Chondrocyte (in vitro differentiated cells): ENCODE measurements around the gene TAF4B. TPM values are rescaled to one million over a fixed set of nuclear protein-coding genes. Genes with fewer than 3 reads are reported as not detected.

Source experiments
- DNase-seq: peaks from one replicate; pipeline ENCODE4 v3.0.0; 2021; ENCODE audit warnings: mixed read lengths, low spot score
- H3K27ac Mint-ChIP-seq: one replicate; pipeline ENCODE4 v1.8.0; 2021; ENCODE audit warnings: mild to moderate bottlenecking, moderate library complexity, mixed read lengths; ENCODE audit not compliant: unreplicated experiment
- H3K27me3 Mint-ChIP-seq: 2 replicates; pipeline ENCODE4 v1.8.0; 2021; ENCODE audit warnings: low read depth, mixed read lengths
- H3K36me3 Mint-ChIP-seq: 2 replicates; pipeline ENCODE4 v1.8.0; 2021; ENCODE audit warnings: low read depth, mixed read lengths
- H3K4me1 Mint-ChIP-seq: 2 replicates; pipeline ENCODE4 v1.8.0; 2021; ENCODE audit warnings: low read depth, mild to moderate bottlenecking, mixed read lengths
- H3K4me3 Mint-ChIP-seq: one replicate; pipeline ENCODE4 v1.8.0; 2021; ENCODE audit warnings: mild to moderate bottlenecking, moderate library complexity, mixed read lengths; ENCODE audit not compliant: unreplicated experiment
- H3K9me3 Mint-ChIP-seq: 2 replicates; pipeline ENCODE4 v1.8.0; 2021; ENCODE audit warnings: low read depth, mixed read lengths
- total RNA-seq: library from RNA; stranded (reverse); gene quantifications from 3 replicates; pipeline ENCODE4 v1.2.1, GENCODE V29; 2021
- TF ChIP-seq, protein P1 (sequence below): fragments of 200-600 bp; sonication (generic); IDR thresholded peaks from 2 replicates; pipeline ENCODE4 v1.5.0; 2021; ENCODE audit warnings: antibody characterized with exemption, mild to moderate bottlenecking, moderate library complexity

TAF4B gene
- total RNA-seq, 1 donor from 2014 or later: 2.2 TPM

- TF ChIP-seq, protein P1, sequence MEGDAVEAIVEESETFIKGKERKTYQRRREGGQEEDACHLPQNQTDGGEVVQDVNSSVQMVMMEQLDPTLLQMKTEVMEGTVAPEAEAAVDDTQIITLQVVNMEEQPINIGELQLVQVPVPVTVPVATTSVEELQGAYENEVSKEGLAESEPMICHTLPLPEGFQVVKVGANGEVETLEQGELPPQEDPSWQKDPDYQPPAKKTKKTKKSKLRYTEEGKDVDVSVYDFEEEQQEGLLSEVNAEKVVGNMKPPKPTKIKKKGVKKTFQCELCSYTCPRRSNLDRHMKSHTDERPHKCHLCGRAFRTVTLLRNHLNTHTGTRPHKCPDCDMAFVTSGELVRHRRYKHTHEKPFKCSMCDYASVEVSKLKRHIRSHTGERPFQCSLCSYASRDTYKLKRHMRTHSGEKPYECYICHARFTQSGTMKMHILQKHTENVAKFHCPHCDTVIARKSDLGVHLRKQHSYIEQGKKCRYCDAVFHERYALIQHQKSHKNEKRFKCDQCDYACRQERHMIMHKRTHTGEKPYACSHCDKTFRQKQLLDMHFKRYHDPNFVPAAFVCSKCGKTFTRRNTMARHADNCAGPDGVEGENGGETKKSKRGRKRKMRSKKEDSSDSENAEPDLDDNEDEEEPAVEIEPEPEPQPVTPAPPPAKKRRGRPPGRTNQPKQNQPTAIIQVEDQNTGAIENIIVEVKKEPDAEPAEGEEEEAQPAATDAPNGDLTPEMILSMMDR: no peak
- H3K36me3 Mint-ChIP-seq: peaks cover under 1% of the 10 kb centered on the region
- H3K27ac Mint-ChIP-seq: no peak overlapping the region
- peaks cover under 1% of the 10 kb centered on the region for H3K9me3 Mint-ChIP-seq
- H3K4me3 Mint-ChIP-seq: no peak overlapping the region
- no peak for DNase-seq
- H3K27me3 Mint-ChIP-seq: no peaks in the 10 kb centered on the region
- H3K4me1 Mint-ChIP-seq: no peaks in the 10 kb centered on the region
Observed at GRCh38 chr18:26317398-26317797, 91.2 kb downstream of the TAF4B start.

DNA sequence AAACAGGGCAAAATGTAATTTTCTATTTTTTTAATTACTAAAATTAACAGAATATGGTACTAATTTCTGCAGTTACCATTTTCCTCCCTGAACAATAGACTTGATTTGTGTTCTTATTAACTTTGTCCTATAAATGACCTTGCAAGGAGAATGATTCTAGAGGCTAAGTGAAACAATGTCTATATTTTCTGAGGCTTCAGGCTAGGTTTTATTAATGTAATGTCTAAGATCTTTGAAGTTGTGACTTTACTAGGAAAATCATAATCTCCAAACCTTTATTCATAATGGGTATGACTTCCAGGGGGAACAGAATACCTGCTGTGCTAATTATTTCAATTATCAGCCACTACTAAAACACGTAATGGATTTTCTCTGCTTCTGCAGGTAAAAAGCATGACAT, 94.4 kb downstream of the TAF4B start:
- no peak overlapping the region for H3K27ac Mint-ChIP-seq
- no peak for DNase-seq
- H3K4me1 Mint-ChIP-seq: no peaks in the 10 kb centered on the region
- H3K4me3 Mint-ChIP-seq: no peak overlapping the region
- H3K9me3 Mint-ChIP-seq: peaks cover 10% of the 10 kb centered on the region
- H3K27me3 Mint-ChIP-seq: no peaks in the 10 kb centered on the region
- TF ChIP-seq, protein P1: no peak
- H3K36me3 Mint-ChIP-seq: peaks cover 6% of the 10 kb centered on the region

- Mint-ChIP-seq H3K36me3 (peaks cover 6% of the 10 kb centered on the region), H3K4me1 (no peaks in the 10 kb centered on the region), H3K27ac (no peak overlapping the region), H3K4me3 (no peak overlapping the region), H3K27me3 (no peaks in the 10 kb centered on the region), H3K9me3 (peaks cover 10% of the 10 kb centered on the region)
- TF ChIP-seq, protein P1: no peak
- DNase-seq: no peak
Observed at GRCh38 chr18:26322890-26323653, 96.8 kb downstream of the TAF4B start.

GRCh38 chr18:26325771-26326170, 99.5 kb downstream of the TAF4B start:
- Mint-ChIP-seq H3K4me1 (no peaks in the 10 kb centered on the region), H3K4me3 (no peak overlapping the region), H3K27me3 (no peaks in the 10 kb centered on the region), H3K36me3 (peaks cover 6% of the 10 kb centered on the region), H3K27ac (no peak overlapping the region), H3K9me3 (peaks cover 10% of the 10 kb centered on the region)
- TF ChIP-seq, protein P1: no peak
- no peak for DNase-seq

DNA sequence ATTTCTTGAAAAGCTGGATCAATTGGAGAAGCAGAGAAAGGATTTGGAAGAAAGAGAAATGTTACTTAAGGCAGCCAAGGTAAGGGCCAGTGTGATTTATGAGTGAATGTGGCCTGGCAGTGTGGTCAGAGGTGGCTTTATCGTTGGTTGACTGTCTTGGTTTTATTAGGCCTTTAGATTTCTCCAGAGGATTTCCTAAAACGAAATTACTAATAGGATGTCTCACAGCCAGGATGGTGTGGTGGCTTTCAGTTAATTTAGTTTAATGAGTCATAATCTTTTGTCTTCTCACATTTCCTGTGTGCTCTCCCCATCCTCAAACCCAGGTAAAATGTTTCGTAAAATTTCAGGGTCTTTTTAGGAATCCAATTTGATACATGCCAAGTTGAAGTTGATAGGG, 100.8 kb downstream of the TAF4B start:
- H3K27ac Mint-ChIP-seq: no peak overlapping the region
- no peak for DNase-seq
- peaks cover 6% of the 10 kb centered on the region for H3K36me3 Mint-ChIP-seq

More for the DNA sequence above, 100.8 kb downstream of the TAF4B start:
- H3K9me3 Mint-ChIP-seq: peaks cover 10% of the 10 kb centered on the region
- H3K4me3 Mint-ChIP-seq: no peak overlapping the region
- H3K27me3 Mint-ChIP-seq: no peaks in the 10 kb centered on the region
- TF ChIP-seq, protein P1: no peak
- no peaks in the 10 kb centered on the region for H3K4me1 Mint-ChIP-seq
